Hindlimb muscle (tissue), 1 donor: ENCODE results near the gene ITPA. TPM values are rescaled to one million over a fixed set of nuclear protein-coding genes. Genes with fewer than 3 reads are reported as not detected.
A peak's percentile ranks its signal among the peaks of the same experiment; 100 is the strongest.

ENCODE experiments used
- DNase-seq: peaks from one replicate; pipeline ENCODE4 v3.0.0-alpha.2; 2013
- polyA plus RNA-seq: library from polyadenylated mRNA; unstranded; fragments of 120-200 nt; gene quantifications from one replicate; pipeline ENCODE4 v1.2.1, GENCODE V29; 2013; ENCODE audit not compliant: insufficient read length

The ITPA gene
- polyA plus RNA-seq, 1 donor, result 43.3 TPM

DNA sequence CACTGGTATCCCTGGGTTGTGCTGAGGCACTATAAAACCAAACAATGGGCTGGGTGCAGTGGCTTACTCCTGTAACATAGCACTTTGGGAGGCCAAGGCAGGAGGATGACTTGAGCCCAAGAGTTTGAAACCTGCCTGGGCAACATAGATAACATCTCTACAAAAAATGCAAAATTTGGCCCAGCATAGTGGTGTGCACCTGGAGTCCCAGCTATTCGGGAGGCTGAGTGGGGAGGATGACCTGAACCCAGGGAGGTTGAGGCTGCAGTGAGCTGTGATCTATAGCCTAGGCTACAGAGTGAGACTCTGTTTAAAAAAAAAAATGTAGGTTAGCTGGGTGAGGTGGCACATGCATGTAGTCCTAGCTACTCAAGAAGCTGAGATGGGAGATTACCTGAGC lies 37.4 kb downstream of the ITPA start:
- DNase-seq, result no peak

DNA sequence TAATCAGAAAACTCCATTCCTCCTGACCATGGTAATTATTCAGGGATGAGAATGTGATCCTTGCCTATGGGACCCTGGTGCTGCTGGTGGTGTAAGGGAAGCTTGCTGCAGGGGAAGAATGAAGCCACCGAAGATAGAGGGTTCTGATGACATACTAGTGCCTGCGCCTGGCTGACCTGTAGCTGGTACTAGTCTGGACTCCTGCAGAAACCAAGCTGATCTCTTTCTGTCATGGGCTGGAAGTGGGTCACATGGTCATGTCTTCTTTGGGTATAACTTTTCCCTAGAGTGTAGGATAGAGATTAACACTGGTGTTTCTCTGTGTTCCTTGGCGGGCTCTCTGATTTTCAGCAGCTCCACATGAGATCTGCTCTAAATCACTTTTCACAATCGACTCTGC lies 38.3 kb downstream of the ITPA start:
- DNase-seq, result no peak

DNA sequence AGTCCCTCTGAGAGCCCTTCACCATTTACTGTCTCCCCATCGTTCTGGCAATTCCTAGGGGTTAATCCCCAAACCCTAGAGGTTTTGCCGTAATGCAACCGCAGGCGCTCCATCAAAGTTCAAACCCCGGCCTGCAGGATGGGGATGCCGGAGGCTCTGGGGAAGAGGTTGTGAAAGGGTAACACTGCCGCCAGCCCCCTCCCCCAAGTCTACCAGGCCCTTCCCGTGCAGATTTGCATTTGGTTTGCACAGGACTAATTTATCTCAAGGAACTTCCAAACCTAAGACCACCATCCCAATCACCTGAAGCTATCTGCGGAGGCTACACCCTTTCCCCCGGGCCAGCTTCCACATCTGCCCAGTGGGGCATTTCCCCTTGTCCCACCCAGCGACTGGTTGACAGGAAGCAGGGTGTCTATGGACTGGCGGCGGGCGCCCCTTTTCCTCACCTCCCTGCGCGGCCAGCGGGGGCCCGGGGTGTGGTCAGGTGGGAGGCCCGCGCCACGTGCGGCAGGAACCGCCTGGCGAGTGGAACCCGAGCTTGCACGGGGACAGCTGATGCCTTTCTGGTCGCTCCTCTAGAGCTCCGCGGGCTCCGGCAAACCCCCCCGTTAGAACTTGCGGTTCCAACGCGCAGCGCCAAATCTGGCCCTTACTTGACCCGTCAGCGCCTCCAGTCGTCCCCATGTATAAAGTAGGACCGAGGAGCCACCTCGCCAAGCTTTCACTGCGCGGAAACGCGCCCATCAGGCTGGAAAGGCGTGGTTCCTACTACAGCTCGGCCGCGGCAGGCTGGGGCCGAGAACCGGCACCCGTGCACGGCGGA lies 39.1 kb downstream of the ITPA start:
- DNase-seq, result peak; percentile 38

DNA sequence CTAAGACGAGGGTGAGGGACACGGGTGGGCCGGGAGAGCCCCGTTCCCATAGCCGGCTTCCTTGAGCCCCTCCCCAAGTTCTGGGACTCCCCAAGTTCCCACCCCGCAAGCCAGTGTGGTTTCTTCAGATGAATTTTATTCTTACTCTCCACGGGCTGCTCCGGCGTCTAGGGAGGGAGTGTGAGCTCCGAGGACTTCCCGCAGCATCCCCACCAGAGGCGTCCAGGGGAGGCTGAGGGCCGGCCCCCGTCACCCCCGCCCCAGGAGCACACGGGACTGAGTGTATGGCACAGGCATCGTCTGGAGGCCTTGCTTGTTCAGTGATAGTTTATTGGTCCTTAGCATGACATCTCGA lies 39.7 kb downstream of the ITPA start:
- DNase-seq, result no peak

DNA sequence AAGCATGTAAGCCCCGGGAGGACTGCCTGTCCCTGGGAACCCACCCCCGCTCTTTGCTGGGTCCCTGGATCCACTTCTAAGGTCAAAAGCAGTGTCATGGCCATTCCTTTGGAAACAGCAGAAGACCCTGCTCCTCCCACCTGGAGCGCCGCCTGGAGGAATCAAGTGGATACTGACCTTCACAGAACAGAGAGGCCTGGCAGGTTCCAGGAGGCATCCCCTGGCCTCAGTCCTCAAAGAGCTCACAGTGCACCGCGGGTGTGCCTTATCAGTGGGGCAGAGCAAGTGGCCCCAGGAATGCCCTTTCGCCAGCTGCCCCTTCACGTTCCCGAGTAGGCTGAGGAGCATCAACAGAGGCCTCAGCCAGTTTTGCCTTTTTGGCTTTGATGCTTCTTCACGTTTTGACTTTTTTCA lies 40.8 kb downstream of the ITPA start:
- DNase-seq, result no peak

DNA sequence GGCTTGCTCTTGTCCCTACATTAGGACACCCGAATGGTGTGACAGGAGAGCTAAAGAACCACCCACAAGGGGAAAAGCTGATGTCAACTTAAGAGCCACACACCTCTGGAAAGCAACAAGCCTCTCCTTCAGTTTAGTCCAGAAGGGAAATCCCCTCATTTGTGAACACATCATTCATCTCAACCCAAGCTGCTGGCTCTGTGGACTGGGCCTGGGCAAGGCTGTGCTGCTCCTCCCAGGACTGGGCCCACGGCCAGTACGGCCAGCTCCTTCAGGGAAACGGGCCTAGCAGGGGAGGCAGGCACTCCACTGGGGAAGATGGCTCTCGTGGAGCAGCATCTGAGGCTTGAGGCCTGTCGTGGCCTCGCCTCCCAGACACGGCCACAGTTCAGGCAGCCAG lies 42.5 kb downstream of the ITPA start:
- no peak for DNase-seq

DNA sequence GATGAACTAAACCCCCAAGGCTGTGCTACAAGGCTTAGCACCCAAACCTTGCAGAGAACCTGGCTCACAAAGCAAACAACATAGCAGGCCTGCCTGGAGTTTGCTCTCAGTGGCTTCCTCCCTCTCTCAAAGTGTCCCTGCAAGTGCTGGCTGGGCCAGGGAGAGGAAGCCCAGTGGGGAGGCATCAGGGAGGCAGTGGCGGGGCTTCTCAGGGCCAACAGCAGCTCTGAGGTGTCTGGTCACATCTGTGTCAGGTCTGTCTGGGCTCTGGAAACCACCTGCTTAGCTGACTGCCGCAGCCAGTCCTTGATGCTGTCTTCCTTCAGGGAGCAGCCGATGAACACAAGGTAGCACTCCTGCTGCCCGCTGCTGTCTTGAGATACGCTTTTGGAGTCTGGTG lies 46.4 kb downstream of the ITPA start:
- no peak for DNase-seq

DNA sequence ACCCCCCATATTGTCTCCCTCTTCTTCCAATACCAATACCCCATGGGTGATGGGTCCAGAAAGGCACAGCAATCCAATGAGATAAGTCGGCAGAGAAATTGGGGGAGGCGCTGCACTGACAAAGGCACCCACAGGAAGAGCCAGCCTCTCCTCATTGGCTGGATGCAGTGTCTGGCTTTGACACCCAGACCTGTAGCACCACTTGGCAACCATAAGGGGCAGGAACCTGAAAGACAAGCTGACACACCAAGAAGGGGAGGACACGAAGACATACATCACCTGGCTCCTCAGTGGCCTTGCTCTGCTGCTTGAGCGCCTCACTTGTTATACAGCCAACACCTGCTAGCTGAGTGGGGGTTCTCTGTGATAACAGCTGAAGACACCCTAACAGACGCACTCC lies 49.1 kb downstream of the ITPA start:
- DNase-seq, result no peak

DNA sequence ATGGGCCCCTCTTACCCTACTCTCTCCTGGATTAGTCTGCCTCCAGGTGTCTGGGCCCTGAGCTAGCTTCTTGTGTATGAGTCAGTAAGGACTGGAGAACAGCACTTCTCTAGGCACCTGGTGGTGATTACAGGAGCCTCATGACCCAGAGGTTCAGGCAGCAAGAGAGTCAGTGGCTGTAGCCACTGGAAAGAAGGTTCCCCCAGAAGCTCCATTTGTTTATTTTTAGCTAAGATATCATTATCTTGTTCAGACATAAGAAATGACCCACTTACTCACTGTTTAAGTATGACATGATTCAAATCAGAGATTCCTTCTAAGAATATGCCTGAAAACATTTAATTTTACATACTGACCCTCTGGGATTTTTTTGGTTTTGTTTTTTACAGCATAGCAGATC lies 53.3 kb downstream of the ITPA start:
- no peak for DNase-seq

DNA sequence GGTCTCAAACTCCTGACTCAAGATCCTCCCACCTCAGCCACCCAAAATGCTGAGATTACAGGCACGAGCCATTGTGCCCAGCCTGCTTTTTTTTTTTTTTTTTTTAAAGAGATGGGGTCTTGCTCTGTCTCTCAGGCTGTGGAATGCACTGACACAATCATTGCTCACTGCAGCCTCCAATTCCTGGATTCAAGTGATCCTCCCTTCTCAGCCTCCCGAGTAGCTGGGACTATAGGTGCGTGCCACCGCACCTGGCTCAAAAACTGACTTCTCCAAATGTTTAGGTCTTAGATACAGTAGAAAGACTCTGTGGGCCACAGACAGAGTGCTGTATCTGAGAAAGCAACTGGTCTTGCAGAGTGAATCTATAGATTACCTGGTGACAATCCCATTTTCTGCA lies 60.8 kb downstream of the ITPA start:
- no peak for DNase-seq

DNA sequence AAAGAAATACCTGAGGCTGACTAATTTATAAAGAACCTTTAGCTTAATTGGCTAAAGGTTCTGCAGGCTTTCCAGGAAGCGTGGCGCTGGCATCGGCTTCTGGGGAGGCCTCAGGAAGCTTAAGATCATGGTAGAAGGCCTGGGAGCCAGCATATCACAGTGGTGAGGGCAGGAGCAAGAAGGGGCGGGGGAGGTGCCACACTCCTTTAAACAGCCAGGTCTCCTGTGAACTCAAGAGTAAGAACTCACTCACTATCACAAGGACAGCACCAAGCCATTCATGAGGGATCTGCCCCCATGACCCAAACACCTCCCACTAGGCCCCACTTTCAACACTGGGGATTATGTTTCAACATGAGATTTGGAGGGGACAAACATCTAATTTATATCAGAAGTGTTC lies 64.1 kb downstream of the ITPA start:
- DNase-seq, result no peak

Other genes with a start within 250 kb of the ITPA start
- 0.35 TPM for gene GNRH2, start 165.9 kb upstream of the ITPA start, polyA plus RNA-seq
- 35.9 TPM for gene MRPS26, start 163.4 kb upstream of the ITPA start, polyA plus RNA-seq
- gene OXT, start 137.9 kb upstream of the ITPA start, polyA plus RNA-seq, result 0.50 TPM
- gene AVP, start 124.8 kb upstream of the ITPA start, polyA plus RNA-seq, result not detected
- 9.4 TPM for gene FASTKD5, start 49.6 kb upstream of the ITPA start, polyA plus RNA-seq
- 6.6 TPM for gene UBOX5, start 49.6 kb upstream of the ITPA start, polyA plus RNA-seq
- gene LZTS3, start 35.9 kb upstream of the ITPA start, polyA plus RNA-seq, result 3.5 TPM
- gene DDRGK1, start 4.8 kb upstream of the ITPA start, polyA plus RNA-seq, result 33.9 TPM
- gene SLC4A11, start 29.7 kb downstream of the ITPA start, polyA plus RNA-seq, result 2.3 TPM
- gene DNAAF9, start 198.2 kb downstream of the ITPA start, polyA plus RNA-seq, result 17.4 TPM